Common myeloid progenitor, CD34-positive (primary cell): Measurements from ENCODE around the gene DCDC2C.

Experiments used
- CTCF ChIA-PET: fragments of 350-600 bp; sonication (Branson Sonifier 250); formaldehyde crosslinking; loops from one replicate; lab custom pipeline; 2021; ENCODE audit warnings: antibody characterized with exemption; lab: Charles Lee
- POLR2A ChIA-PET: fragments of 350-600 bp; sonication (Branson Sonifier 250); formaldehyde crosslinking; loops from one replicate; lab custom pipeline; 2021; ENCODE audit warnings: antibody characterized with exemption; lab: Charles Lee
- DNase-seq, 3 donors: peaks; one replicate each; pipeline versions ENCODE4 v3.0.0 to v3.0.0-alpha.2; 2013
- H3K27ac ChIP-seq, 2 experiments: 1 replicate in 1 of 2; 2 replicates in 1 of 2; pipeline ENCODE4 v1.7.0; 2013; ENCODE audit warnings: inconsistent platforms in 2 of 2, low read length in 2 of 2, mild to moderate bottlenecking in 2 of 2, low read depth in 1 of 2, moderate library complexity in 1 of 2; ENCODE audit not compliant: severe bottlenecking in 2 of 2, insufficient read depth in 1 of 2, poor library complexity in 1 of 2
- H3K27me3 ChIP-seq, 5 experiments: replicated peaks in 2 of 5; 1 replicate in 3 of 5; 2 replicates in 2 of 5; pipeline versions ENCODE4 v1.6.1 to v1.7.0; 2013; ENCODE audit warnings: low read length in 4 of 5, mild to moderate bottlenecking in 2 of 5, moderate library complexity in 2 of 5, inconsistent platforms in 1 of 5; ENCODE audit not compliant: insufficient read depth in 5 of 5, control insufficient read depth in 4 of 5
- H3K36me3 ChIP-seq, 4 experiments: 1 replicate in 2 of 4; 2 replicates in 2 of 4; pipeline versions ENCODE4 v1.6.1 to v1.7.0; 2013; ENCODE audit warnings: low read length in 3 of 4, control low read depth in 1 of 4, mild to moderate bottlenecking in 1 of 4; ENCODE audit not compliant: control insufficient read depth in 4 of 4, insufficient read depth in 4 of 4
- H3K4me1 ChIP-seq, 4 experiments: 1 replicate in 3 of 4; 2 replicates in 1 of 4; pipeline versions ENCODE4 v1.6.1 to v1.7.1; 2013; ENCODE audit warnings: low read length in 3 of 4, mild to moderate bottlenecking in 3 of 4, control low read depth in 1 of 4, inconsistent platforms in 1 of 4, moderate library complexity in 1 of 4; ENCODE audit not compliant: control insufficient read depth in 4 of 4, insufficient read depth in 4 of 4; ENCODE audit errors: control extremely low read depth in 1 of 4
- H3K4me3 ChIP-seq, 7 experiments: 1 replicate in 4 of 7; 2 replicates in 3 of 7; pipeline versions ENCODE4 v1.5.1 to v1.7.0; 2013; ENCODE audit warnings: mild to moderate bottlenecking in 7 of 7, low read length in 6 of 7, moderate library complexity in 6 of 7, inconsistent platforms in 2 of 7, low read depth in 2 of 7, control low read depth in 1 of 7; ENCODE audit not compliant: insufficient read depth in 4 of 7, control insufficient read depth in 1 of 7; ENCODE audit errors: extremely low read depth in 1 of 7
- H3K9me3 ChIP-seq, 5 experiments: 1 replicate in 4 of 5; 2 replicates in 1 of 5; pipeline versions ENCODE4 v1.6.1 to v1.7.1; 2013; ENCODE audit warnings: low read length in 4 of 5, mild to moderate bottlenecking in 2 of 5, inconsistent platforms in 1 of 5, low read depth in 1 of 5, moderate library complexity in 1 of 5; ENCODE audit not compliant: control insufficient read depth in 4 of 5, insufficient read depth in 2 of 5; ENCODE audit errors: control extremely low read depth in 1 of 5
- WGBS: methylation state at CpG from one replicate; pipeline ENCODE4 v1.1.5; 2013; ENCODE audit not compliant: insufficient coverage; 5-methylcytosine and 5-hydroxymethylcytosine counted together

Gene DCDC2C

DNA sequence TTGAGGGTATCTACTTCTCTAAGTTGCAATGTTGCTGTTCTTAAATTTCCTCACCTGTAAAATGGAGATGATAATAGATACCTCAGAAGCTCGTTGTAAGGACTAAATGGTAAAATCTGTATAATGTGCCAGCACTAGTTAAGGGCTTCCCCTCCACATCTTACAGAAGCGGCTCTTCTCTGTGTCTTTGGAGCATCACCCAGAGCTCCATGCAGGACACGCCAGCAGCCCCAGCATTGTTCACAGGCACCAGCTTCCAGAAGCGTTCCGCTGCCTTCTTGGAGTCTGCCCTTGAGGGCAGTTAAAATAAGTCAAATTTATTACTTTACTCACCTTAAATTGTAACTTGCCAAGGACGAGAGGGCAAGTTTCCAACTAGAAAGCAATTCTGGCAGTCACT, 5.8 kb downstream of the DCDC2C start:
- Histone ChIP-seq H3K4me3 (no peak overlapping the region), H3K27me3 (peaks cover 3 to 38% (median 7%) of the 10 kb centered on the region in 5 experiments), H3K36me3 (no peaks in the 10 kb centered on the region), H3K9me3 (peaks cover 0 to 3% (median 0%) of the 10 kb centered on the region in 5 experiments), H3K4me1 (no peaks in the 10 kb centered on the region), H3K27ac (no peak overlapping the region)
- DNase-seq, result no peak
- CTCF ChIA-PET, result no interaction called here
- 87% methylated on average over 5 of the region's 6 CpGs for WGBS
- POLR2A ChIA-PET, result no interaction called here

DNA sequence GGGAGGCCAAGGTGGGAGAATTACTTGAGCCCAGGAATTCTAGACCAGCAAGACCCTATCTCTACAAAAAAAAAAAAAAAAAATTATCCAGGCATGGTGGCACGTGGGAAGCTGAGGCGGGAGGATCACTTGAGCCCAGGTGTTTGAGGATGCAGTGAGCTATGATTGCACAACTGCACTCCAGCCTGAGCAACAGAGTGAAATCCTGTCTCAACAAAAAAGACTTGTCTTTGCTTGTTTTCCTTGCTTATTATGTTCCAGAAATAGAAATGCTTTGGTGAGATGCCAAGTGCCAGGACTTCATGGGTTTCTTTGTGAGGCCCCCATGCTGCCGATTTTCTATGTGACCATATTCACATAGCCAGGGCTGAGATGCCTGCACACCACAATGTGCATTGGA, 9.0 kb downstream of the DCDC2C start:
- Histone ChIP-seq H3K36me3 (no peaks in the 10 kb centered on the region), H3K9me3 (peaks cover 0 to 3% (median 0%) of the 10 kb centered on the region in 5 experiments), H3K4me1 (no peaks in the 10 kb centered on the region), H3K4me3 (no peak overlapping the region), H3K27ac (no peak overlapping the region), H3K27me3 (peaks cover 0 to 17% (median 2%) of the 10 kb centered on the region in 5 experiments)
- CTCF ChIA-PET, result interaction anchor here (1.0 kb wide), 1 partner anchor 9 kb away, joined by 4 read pairs; no protein-coding TSS in a partner anchor
- WGBS, result 100% methylated on average over 1 of the region's 3 CpGs
- POLR2A ChIA-PET, result no interaction called here
- no peak for DNase-seq

DNA sequence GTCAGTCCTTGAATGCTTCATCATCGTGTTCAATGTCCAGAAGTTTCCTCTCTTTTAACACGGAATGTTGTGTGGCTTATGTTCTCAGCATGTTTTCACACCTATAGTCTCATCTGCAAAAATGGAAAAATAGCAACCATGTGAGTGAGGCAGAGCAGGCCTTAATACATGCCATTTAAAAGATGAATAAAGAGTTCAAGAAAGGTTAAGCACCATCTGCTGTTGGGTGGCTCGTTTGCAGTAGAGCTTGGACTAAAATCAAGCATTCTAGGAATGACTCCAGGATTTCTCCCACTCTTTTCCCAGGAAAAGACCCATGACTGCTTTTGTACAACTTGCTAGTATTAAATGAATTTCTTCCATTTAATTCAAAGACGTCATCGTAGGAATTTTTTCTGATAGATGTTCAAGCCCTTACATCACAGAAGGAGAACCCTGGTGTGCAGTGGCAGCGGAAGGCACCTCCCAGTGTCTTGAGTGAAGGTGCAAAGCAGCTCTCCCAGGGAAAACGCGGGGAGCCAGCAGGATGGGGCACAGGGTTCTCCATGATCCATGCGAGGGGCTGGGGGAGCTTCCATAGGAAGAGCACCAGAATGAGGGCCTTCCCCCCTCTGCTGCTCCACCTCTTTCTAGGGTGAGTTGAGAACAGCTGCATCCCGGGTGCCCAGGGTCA, 9.6 kb downstream of the DCDC2C start:
- no peak for DNase-seq
- Histone ChIP-seq H3K9me3 (peaks cover 0 to 3% (median 0%) of the 10 kb centered on the region in 5 experiments), H3K4me1 (no peaks in the 10 kb centered on the region), H3K27me3 (peaks cover 0 to 13% (median 2%) of the 10 kb centered on the region in 5 experiments), H3K4me3 (no peak overlapping the region), H3K27ac (no peak overlapping the region), H3K36me3 (no peaks in the 10 kb centered on the region)
- WGBS, result 94% methylated on average over 8 of the region's 10 CpGs
- CTCF ChIA-PET, result interaction anchor here (1.3 kb wide), 1 partner anchor 20 kb away, joined by 3 read pairs; no protein-coding TSS in a partner anchor
- POLR2A ChIA-PET, result no interaction called here

DNA sequence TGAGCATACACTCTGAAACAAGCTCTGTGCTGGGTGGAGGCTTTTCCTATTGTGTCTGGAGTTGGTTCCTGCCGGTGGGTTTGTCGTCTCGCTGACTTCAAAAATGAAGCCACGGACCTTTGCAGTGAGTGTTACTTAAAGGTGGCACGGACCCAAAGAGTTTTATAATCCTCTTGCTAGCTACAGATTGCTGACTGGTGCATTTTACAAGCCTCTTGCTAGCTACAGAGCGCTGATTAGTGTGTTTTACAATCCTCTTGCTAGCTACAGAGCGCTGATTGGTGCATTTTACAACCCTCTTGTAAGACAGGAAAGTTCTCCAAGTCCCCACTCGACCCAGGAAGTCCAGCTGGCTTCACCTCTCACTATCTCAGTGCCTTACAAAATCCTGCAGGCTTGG, 15.3 kb downstream of the DCDC2C start:
- POLR2A ChIA-PET, result interaction anchor here (0.6 kb wide), 1 partner anchor 1645 kb away, joined by 6 read pairs; no protein-coding TSS in a partner anchor
- 87% methylated on average over 8 of the region's 8 CpGs for WGBS
- Histone ChIP-seq H3K4me3 (no peak overlapping the region), H3K36me3 (no peaks in the 10 kb centered on the region), H3K27ac (no peak overlapping the region), H3K4me1 (no peaks in the 10 kb centered on the region), H3K27me3 (peaks cover 0 to 15% (median 1%) of the 10 kb centered on the region in 5 experiments), H3K9me3 (peaks cover 0 to 5% (median 0%) of the 10 kb centered on the region in 5 experiments)
- CTCF ChIA-PET, result no interaction called here
- no peak for DNase-seq

DNA sequence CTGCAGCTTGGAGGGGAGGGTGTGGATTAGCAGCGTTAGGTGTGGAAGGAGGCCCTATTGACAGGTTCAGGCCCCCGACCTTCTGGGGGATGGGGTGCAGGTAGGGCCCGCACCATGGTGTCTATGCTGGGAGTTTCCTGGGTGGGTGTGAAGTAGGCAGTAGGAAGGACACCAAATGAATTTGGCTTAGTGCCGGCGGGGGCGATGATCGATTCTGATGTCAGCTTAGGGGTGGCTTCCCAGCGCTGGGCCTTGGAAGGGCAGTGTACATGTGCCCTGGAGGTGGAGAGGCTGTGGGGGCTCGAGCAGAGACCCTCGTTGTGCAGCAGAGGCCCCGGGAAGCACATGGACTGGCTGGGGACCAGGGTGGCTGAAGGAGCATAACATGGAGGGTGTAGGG, 21.6 kb downstream of the DCDC2C start:
- H3K4me1 ChIP-seq, result peaks cover 0 to 10% (median 4%) of the 10 kb centered on the region in 4 experiments
- ChIA-PET CTCF (interaction anchor here (1.4 to 1.7 kb wide), 2 partner anchors 56 to 101 kb away, joined by 3 to 7 read pairs; no protein-coding TSS in a partner anchor), POLR2A (no interaction called here)
- DNase-seq, result no peak
- H3K4me3 ChIP-seq, result no peak overlapping the region
- 98% methylated on average over 9 of the region's 11 CpGs for WGBS
- no peak overlapping the region for H3K27ac ChIP-seq
- H3K9me3 ChIP-seq, result peaks cover 0 to 5% (median 0%) of the 10 kb centered on the region in 5 experiments
- peaks cover 0 to 21% (median 1%) of the 10 kb centered on the region in 5 experiments for H3K27me3 ChIP-seq
- H3K36me3 ChIP-seq, result no peaks in the 10 kb centered on the region

DNA sequence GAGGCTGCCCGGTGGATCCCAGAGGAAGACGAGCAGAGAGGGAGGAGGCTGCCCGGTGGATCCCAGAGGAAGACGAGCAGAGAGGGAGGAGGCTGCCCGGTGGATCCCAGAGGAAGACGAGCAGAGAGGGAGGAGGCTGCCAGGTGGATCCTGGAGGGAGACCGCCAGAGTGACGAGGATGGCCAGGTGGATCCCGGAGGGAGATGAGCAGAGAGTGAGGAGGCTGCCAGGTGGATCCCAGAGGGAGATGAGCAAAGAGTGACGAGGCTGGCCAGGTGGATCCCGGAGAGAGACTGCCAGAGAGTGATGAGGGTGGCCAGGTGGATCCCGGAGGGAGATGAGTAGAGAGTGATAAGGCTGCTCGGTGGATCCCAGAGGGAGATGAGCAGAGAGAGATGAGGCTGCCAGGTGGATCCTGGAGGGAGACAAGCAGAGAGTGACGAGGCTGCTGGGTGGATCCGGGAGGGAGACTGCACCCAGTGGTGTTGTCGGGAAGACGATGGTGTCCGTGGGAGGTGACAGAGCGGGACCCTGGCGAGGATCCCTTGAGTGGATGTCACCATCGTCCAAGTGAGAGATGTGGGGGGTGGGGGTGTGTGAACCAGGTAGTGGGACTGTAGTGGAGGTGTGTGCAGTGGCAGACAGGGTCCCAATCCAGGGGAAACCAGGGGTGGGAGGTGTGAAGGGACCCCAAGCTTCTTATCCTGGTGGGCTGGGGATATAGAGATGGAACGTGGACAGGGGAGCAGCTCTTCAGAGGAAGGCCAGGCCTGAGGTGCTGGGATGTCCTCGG, 22.3 kb downstream of the DCDC2C start:
- Histone ChIP-seq H3K4me3 (no peak overlapping the region), H3K27ac (no peak overlapping the region), H3K9me3 (peaks cover 0 to 5% (median 0%) of the 10 kb centered on the region in 5 experiments), H3K27me3 (peaks cover 0 to 18% (median 1%) of the 10 kb centered on the region in 5 experiments), H3K36me3 (no peaks in the 10 kb centered on the region), H3K4me1 (peaks cover 0 to 10% (median 4%) of the 10 kb centered on the region in 4 experiments)
- 88% methylated on average over 23 of the region's 23 CpGs for WGBS
- ChIA-PET POLR2A (no interaction called here), CTCF (interaction anchor here (5.9 to 6.1 kb wide), 2 partner anchors 54 to 101 kb away, joined by 57 to 76 read pairs; no protein-coding TSS in a partner anchor)
- DNase-seq, result no peak
